ENCODE results near the gene DPT. TPM values are rescaled to one million over a fixed set of nuclear protein-coding genes. Genes with fewer than 3 reads are reported as not detected.
A peak's percentile ranks its signal among the peaks of the same experiment; 100 is the strongest.

The DPT gene
- total RNA-seq, 4 donors from 2014 or later = 30.9 to 141 (median 56.5) TPM

DNA sequence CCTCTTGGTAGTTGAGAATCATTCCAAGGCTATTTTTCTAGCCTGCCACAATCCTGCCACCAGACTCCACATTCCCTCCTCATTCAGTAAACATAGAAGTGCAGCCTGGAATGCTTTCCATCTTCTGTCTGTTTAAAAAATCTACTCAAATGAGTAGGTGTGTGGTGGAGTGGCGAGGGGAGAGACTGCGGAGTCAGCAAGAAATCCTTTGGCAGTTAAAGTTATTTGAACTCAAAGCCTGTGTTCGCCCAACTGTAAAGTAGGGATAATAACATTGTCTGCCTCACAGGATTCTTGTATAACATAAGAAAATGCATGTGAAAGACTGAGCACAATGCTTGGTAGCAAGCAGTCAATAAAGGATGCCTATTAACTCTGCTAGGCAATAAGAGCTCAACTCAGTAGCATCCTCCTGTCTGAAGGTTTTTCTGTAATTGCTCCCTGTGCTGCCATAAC is 22.2 kb upstream of the DPT start:
- H3K27me3 ChIP-seq = no peaks in the 10 kb centered on the region
- H3K27ac ChIP-seq = peak overlapping the region; percentile 66 to 89 (median 86)
- H3K4me3 ChIP-seq (replicated peaks in 1 of 3) = no peak overlapping the region
- DNase-seq = peak; percentile 79 to 82
- peaks cover 61 to 63% of the 10 kb centered on the region in 2 donors for H3K4me1 ChIP-seq
- no peaks in the 10 kb centered on the region for H3K36me3 ChIP-seq
- intact Hi-C loops (cut with DNase I) = no loop called here
- H3K9me3 ChIP-seq = no peaks in the 10 kb centered on the region
- 16 to 28% methylated on average over 3 of the region's 3 CpGs for WGBS, 2 donors
- TF ChIP-seq POLR2A (IDR thresholded peaks at IDR 0.05) = peak in 1 of 2 donors; percentile 28
- TF ChIP-seq, protein P1, sequence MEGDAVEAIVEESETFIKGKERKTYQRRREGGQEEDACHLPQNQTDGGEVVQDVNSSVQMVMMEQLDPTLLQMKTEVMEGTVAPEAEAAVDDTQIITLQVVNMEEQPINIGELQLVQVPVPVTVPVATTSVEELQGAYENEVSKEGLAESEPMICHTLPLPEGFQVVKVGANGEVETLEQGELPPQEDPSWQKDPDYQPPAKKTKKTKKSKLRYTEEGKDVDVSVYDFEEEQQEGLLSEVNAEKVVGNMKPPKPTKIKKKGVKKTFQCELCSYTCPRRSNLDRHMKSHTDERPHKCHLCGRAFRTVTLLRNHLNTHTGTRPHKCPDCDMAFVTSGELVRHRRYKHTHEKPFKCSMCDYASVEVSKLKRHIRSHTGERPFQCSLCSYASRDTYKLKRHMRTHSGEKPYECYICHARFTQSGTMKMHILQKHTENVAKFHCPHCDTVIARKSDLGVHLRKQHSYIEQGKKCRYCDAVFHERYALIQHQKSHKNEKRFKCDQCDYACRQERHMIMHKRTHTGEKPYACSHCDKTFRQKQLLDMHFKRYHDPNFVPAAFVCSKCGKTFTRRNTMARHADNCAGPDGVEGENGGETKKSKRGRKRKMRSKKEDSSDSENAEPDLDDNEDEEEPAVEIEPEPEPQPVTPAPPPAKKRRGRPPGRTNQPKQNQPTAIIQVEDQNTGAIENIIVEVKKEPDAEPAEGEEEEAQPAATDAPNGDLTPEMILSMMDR (IDR thresholded peaks at IDR 0.05) = peak in 3 of 6 experiments; percentile 48 to 58 (median 52)

DNA sequence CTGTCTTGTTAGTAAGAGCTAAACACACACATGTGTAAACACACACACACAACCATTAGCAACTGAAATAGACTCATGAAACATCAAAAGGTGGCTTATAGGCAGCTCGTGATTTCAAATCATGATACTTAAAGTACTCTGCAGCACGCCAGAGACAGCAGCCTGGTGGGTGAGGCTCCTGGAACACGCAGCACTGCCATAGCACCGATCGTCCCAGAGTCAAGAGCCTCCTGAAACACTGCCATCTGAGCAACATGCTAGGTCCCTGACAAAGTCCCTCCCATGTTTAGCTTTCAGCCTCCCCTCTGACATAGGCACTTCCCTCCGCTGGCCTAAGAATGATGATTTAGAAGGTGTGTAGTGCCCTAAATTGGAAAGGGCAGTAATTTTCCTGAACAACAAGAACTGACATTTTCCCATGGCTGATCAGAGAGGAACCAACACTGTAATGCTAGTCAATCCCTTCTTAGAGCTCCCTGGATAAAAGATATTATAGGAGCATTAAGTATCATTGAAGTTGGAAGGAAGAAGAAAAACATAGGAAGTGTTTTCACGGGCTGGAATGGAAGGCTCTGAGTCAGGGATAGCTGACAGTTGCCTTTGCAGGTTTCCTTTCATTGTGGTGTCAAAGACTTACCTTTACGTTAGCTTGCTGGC is 14.1 kb upstream of the DPT start:
- no peaks in the 10 kb centered on the region for H3K27me3 ChIP-seq
- 61 to 62% methylated on average over 8 of the region's 8 CpGs for WGBS, 2 donors
- no peak overlapping the region for H3K4me3 ChIP-seq (replicated peaks in 1 of 3)
- intact Hi-C loops (cut with DNase I) = no loop called here
- peaks cover 15 to 20% of the 10 kb centered on the region in 2 donors for H3K4me1 ChIP-seq
- TF ChIP-seq POLR2A (IDR thresholded peaks at IDR 0.05) = peak in 1 of 2 donors; percentile 17
- TF ChIP-seq, protein P1 (IDR thresholded peaks at IDR 0.05) = no peak
- DNase-seq = peak; percentile 43 to 46
- H3K9me3 ChIP-seq = no peaks in the 10 kb centered on the region
- peak overlapping the region in 2 of 3 donors; percentile 31 to 34 for H3K27ac ChIP-seq
- no peaks in the 10 kb centered on the region for H3K36me3 ChIP-seq

DNA sequence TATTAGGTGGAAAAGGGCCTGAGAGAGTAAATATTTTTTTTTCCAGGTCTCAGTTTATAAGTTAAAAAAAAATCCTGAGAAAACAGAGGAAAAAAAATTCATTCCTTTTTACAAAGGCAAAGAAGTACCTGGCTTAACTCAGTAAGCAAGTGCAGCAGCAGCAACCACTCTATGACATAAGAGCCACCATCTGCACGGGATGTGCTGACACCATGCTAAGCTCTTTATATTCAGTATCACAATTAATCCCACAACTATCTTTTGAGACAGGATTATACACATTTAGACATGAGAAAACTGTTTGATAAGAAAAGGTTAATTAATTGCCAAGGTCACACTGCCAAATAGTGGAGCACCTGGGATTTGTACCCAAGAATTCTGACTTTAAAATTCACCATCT is 13.4 kb upstream of the DPT start:
- Histone ChIP-seq H3K4me1 (peaks cover 8 to 15% of the 10 kb centered on the region in 2 donors), H3K27ac (no peak overlapping the region), H3K36me3 (no peaks in the 10 kb centered on the region), H3K27me3 (no peaks in the 10 kb centered on the region), H3K9me3 (no peaks in the 10 kb centered on the region), H3K4me3 (replicated peaks in 1 of 3) (no peak overlapping the region)
- intact Hi-C loops (cut with DNase I) = no loop called here
- WGBS, 2 donors = 84 to 94% methylated on average over 1 of the region's 1 CpG
- no peak for DNase-seq
- TF ChIP-seq POLR2A (IDR thresholded peaks at IDR 0.05) = no peak
- TF ChIP-seq, protein P1 (IDR thresholded peaks at IDR 0.05) = no peak

DNA sequence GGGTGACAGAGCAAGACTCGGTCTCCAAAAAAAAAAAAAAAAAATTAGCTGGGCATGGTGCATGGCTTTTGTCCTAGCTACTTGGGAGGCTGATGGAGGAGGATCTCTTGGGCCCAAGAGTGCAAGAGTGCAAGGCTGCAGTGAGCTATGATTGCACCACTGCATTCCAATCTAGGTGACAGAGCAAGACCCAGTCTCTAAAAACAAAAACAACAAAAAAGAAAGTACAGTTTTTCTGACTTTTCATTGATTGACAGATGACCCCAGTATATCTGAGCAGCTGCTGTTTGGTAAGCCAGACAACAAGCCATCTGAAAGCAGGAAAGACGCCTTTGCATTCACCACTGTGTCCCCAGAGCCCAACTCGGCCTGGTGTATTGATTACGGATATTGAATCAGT is 10.9 kb upstream of the DPT start:
- no peak for DNase-seq
- peaks cover 10 to 15% of the 10 kb centered on the region in 2 donors for H3K4me1 ChIP-seq
- H3K9me3 ChIP-seq = no peaks in the 10 kb centered on the region
- intact Hi-C loops (cut with DNase I) = no loop called here
- TF ChIP-seq, protein P1 (IDR thresholded peaks at IDR 0.05) = no peak
- TF ChIP-seq POLR2A (IDR thresholded peaks at IDR 0.05) = no peak
- no peak overlapping the region for H3K4me3 ChIP-seq (replicated peaks in 1 of 3)
- H3K36me3 ChIP-seq = no peaks in the 10 kb centered on the region
- H3K27me3 ChIP-seq = no peaks in the 10 kb centered on the region
- no peak overlapping the region for H3K27ac ChIP-seq
- whole genome bisulfite sequencing, 2 donors = 89 to 94% methylated on average over 4 of the region's 4 CpGs

DNA sequence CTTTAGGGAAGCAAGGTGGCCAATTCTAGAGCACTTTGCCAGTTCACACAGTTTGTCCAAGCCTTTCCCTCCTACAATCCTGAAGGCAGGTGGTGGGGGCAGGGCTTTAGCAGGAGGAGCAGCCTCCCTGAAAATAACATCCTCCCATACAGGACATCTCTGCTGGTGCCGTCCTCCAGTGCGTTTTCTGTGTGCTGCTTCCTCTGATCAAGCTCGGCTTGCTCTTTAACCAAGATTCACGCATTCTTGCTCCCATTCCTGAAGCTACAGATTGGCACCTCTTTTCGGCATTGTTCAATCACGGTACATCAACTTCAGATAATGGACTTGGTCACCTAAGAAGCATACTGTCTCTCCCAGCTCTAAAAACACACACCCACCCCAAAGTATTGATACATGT is 7.5 kb upstream of the DPT start:
- no peaks in the 10 kb centered on the region for H3K27me3 ChIP-seq
- intact Hi-C loops (cut with DNase I) = no loop called here
- no peaks in the 10 kb centered on the region for H3K36me3 ChIP-seq
- no peak overlapping the region for H3K4me3 ChIP-seq (replicated peaks in 1 of 3)
- 90 to 91% methylated on average over 6 of the region's 6 CpGs for WGBS, 2 donors
- TF ChIP-seq, protein P1 (IDR thresholded peaks at IDR 0.05) = no peak
- TF ChIP-seq POLR2A (IDR thresholded peaks at IDR 0.05) = no peak
- DNase-seq = no peak
- no peaks in the 10 kb centered on the region for H3K9me3 ChIP-seq
- H3K27ac ChIP-seq = no peak overlapping the region
- H3K4me1 ChIP-seq = peaks cover 3 to 12% of the 10 kb centered on the region in 2 donors
